A549 (cell line): ENCODE results near the gene ARL3. TPM values are rescaled to one million over a fixed set of nuclear protein-coding genes. Genes with fewer than 3 reads are reported as not detected.

Experiments
- ATAC-seq, 2 experiments: fragments of 200-7000 bp in 1 of 2; fragments of >200 bp in 1 of 2; cut with Nextera tagmentation in 1 of 2; cut with Tn5 transposase in 1 of 2; 3 replicates each; pipeline versions ENCODE4 v1.8.0 to v1.9.1; 2018 to 2020; ENCODE audit warnings: mild to moderate bottlenecking in 1 of 2, moderate library complexity in 1 of 2
- CTCF ChIA-PET: fragments of 300-600 bp; sonication (Branson Sonifier 250); formaldehyde crosslinking; extraction: SDS; loops from one replicate; lab custom pipeline; 2021; ENCODE audit warnings: antibody characterized with exemption, inconsistent platforms; lab: Yijun Ruan, JAX
- POLR2A ChIA-PET: fragments of 350-600 bp; formaldehyde crosslinking; extraction: SDS; loops from one replicate; lab custom pipeline; 2021; ENCODE audit warnings: antibody characterized with exemption, inconsistent platforms; lab: Yijun Ruan, JAX
- DNase-seq, 2 experiments: peaks; one replicate each; pipeline versions ENCODE4 v3.0.0 to v3.0.0-alpha.2; 2011 to 2016; ENCODE audit warnings: low read depth in 1 of 2, low spot score in 1 of 2
- FAIRE-seq: peaks from 2 replicates; lab custom pipeline; 2011; peaks lifted over from hg19 to GRCh38; lab: Jason Lieb, UNC
- H3K27ac ChIP-seq, 2 experiments: fragments of >200 bp; sonication (Bioruptor Twin); formaldehyde crosslinking; 3 replicates each; pipeline ENCODE4 v1.5.1; 2016 to 2017
- H3K4me1 ChIP-seq: fragments of >200 bp; sonication (Bioruptor Twin); formaldehyde crosslinking; 3 replicates; pipeline ENCODE4 v1.6.1; 2016
- H3K4me2 ChIP-seq: fragments of >200 bp; sonication (Bioruptor Twin); formaldehyde crosslinking; 3 replicates; pipeline ENCODE4 v1.6.1; 2016
- H3K4me3 ChIP-seq: fragments of >200 bp; sonication (Bioruptor Twin); formaldehyde crosslinking; 3 replicates; pipeline ENCODE4 v1.5.1; 2016
- H3K9me3 ChIP-seq: fragments of >200 bp; sonication (Bioruptor Twin); formaldehyde crosslinking; 3 replicates; pipeline ENCODE4 v1.6.1; 2016
- BHLHE40 ChIP-seq: IDR thresholded peaks from 2 replicates; pipeline ENCODE4 v1.6.1; 2012; ENCODE audit warnings: low read depth, low read length, inconsistent platforms
- CBX2 ChIP-seq: fragments of 200-600 bp; sonication (generic); IDR thresholded peaks from 2 replicates; pipeline ENCODE4 v1.6.1; 2016; ENCODE audit warnings: low read depth, mild to moderate bottlenecking, borderline replicate concordance
- CBX8 ChIP-seq: fragments of 200-600 bp; sonication (generic); IDR thresholded peaks from 2 replicates; pipeline ENCODE4 v1.6.1; 2016
- CEBPB ChIP-seq, 2 experiments: fragments of >200 bp in 1 of 2; sonication (Bioruptor Twin) in 1 of 2; formaldehyde crosslinking in 1 of 2; IDR thresholded peaks; 2 replicates each; pipeline ENCODE4 v1.6.1; 2012 to 2016
- CHD4 ChIP-seq: fragments of 200-600 bp; sonication (generic); IDR thresholded peaks from 2 replicates; pipeline ENCODE4 v1.6.1; 2016; ENCODE audit warnings: antibody characterized with exemption, mild to moderate bottlenecking, borderline replicate concordance
- EP300 ChIP-seq, 2 experiments: fragments of >200 bp; sonication (Bioruptor Twin); formaldehyde crosslinking; IDR thresholded peaks; 2 replicates in 1 of 2; 3 replicates in 1 of 2; pipeline ENCODE4 v1.6.1; 2016 to 2017
- ESRRA ChIP-seq: fragments of 150-350 bp; IDR thresholded peaks from 2 replicates; pipeline ENCODE4 v1.6.1; 2014; ENCODE audit warnings: mild to moderate bottlenecking, low read length, borderline replicate concordance
- FOSB ChIP-seq: fragments of 250-450 bp; sonication (Bioruptor Pico); IDR thresholded peaks from 2 replicates; pipeline ENCODE4 v1.5.0; 2020; ENCODE audit warnings: mild to moderate bottlenecking, moderate library complexity
- FOSL2 ChIP-seq, 2 experiments: fragments of 450-650 bp in 1 of 2; fragments of >200 bp in 1 of 2; sonication (Bioruptor Twin) in 1 of 2; formaldehyde crosslinking; IDR thresholded peaks; 2 replicates each; pipeline versions ENCODE4 v1.5.0 to v1.6.1; 2016 to 2020; ENCODE audit warnings: mild to moderate bottlenecking in 1 of 2, moderate library complexity in 1 of 2
- GATA3 ChIP-seq: IDR thresholded peaks from 2 replicates; pipeline ENCODE4 v1.6.1; 2012; ENCODE audit warnings: borderline replicate concordance
- HDAC2 ChIP-seq: fragments of 200-600 bp; sonication (generic); IDR thresholded peaks from 2 replicates; pipeline ENCODE4 v1.6.1; 2016
- HOXB13 ChIP-seq: fragments of 250-450 bp; sonication (Bioruptor Pico); IDR thresholded peaks from 2 replicates; pipeline ENCODE4 v1.5.0; 2020; ENCODE audit warnings: low read depth, mild to moderate bottlenecking, moderate library complexity
- HOXB5 ChIP-seq: fragments of 250-450 bp; sonication (Bioruptor Pico); IDR thresholded peaks from 2 replicates; pipeline ENCODE4 v1.5.0; 2020; ENCODE audit warnings: mild to moderate bottlenecking, moderate library complexity
- KDM1A ChIP-seq: fragments of 200-600 bp; sonication (generic); IDR thresholded peaks from 2 replicates; pipeline ENCODE4 v1.6.1; 2016; ENCODE audit warnings: low read depth, mild to moderate bottlenecking
- KDM5A ChIP-seq: fragments of 200-600 bp; sonication (generic); IDR thresholded peaks from 2 replicates; pipeline ENCODE4 v1.6.1; 2016; ENCODE audit warnings: antibody characterized with exemption, mild to moderate bottlenecking
- MAFK ChIP-seq: fragments of 450-650 bp; IDR thresholded peaks from 2 replicates; pipeline ENCODE4 v1.6.1; 2014; ENCODE audit not compliant: partially characterized antibody
- MYC ChIP-seq: IDR thresholded peaks from 2 replicates; pipeline ENCODE4 v1.6.1; 2012; ENCODE audit warnings: mild to moderate bottlenecking, inconsistent platforms, low read length, improper control_type of control experiment, borderline replicate concordance
- NFE2L2 ChIP-seq: fragments of 150-350 bp; conservative IDR thresholded peaks from 2 replicates; pipeline ENCODE4 v1.6.1; 2014; ENCODE audit warnings: low read length
- PHF8 ChIP-seq: fragments of 200-600 bp; sonication (generic); IDR thresholded peaks from 2 replicates; pipeline ENCODE4 v1.6.1; 2016; ENCODE audit warnings: low read depth, mild to moderate bottlenecking, antibody characterized with exemption, moderate library complexity, borderline replicate concordance
- POLR2AphosphoS2 ChIP-seq: conservative IDR thresholded peaks from 2 replicates; pipeline ENCODE4 v1.6.1; 2012; ENCODE audit warnings: low read length, improper control_type of control experiment, inconsistent platforms
- RAD21 ChIP-seq, 2 experiments: fragments of >200 bp in 1 of 2; sonication (Bioruptor Twin) in 1 of 2; formaldehyde crosslinking in 1 of 2; IDR thresholded peaks in 1 of 2; conservative IDR thresholded peaks in 1 of 2; 2 replicates in 1 of 2; 3 replicates in 1 of 2; pipeline ENCODE4 v1.6.1; 2012 to 2018; ENCODE audit warnings: inconsistent platforms in 1 of 2
- RCOR1 ChIP-seq: fragments of 150-350 bp; IDR thresholded peaks from 2 replicates; pipeline ENCODE4 v1.6.1; 2014; ENCODE audit warnings: antibody characterized with exemption, low read length, low read depth
- SMC3 ChIP-seq: fragments of >200 bp; sonication (Bioruptor Twin); formaldehyde crosslinking; IDR thresholded peaks from 3 replicates; pipeline ENCODE4 v1.6.1; 2018; ENCODE audit warnings: inconsistent platforms
- TFCP2L1 ChIP-seq: fragments of 250-450 bp; sonication (Bioruptor Pico); IDR thresholded peaks from 2 replicates; pipeline ENCODE4 v1.5.0; 2021; ENCODE audit warnings: mild to moderate bottlenecking
- ZC3H11A ChIP-seq: fragments of 450-650 bp; IDR thresholded peaks from 2 replicates; pipeline ENCODE4 v1.6.1; 2014; ENCODE audit warnings: antibody characterized with exemption, mild to moderate bottlenecking
- ZFP36 ChIP-seq: fragments of 450-650 bp; IDR thresholded peaks from 2 replicates; pipeline ENCODE4 v1.6.1; 2014; ENCODE audit warnings: borderline replicate concordance; ENCODE audit not compliant: partially characterized antibody
- ZNF302 ChIP-seq: fragments of 250-450 bp; sonication (Bioruptor Pico); IDR thresholded peaks from 2 replicates; pipeline ENCODE4 v1.9.0; 2021; ENCODE audit warnings: inconsistent platforms, mild to moderate bottlenecking, moderate library complexity
- WGBS: methylation state at CpG from one replicate; pipeline ENCODE4 v1.1.6; 2017; ENCODE audit errors: missing lambda C conversion rate; 5-methylcytosine and 5-hydroxymethylcytosine counted together
- polyA plus RNA-seq, 4 experiments: library from polyadenylated mRNA; depleted of rRNA in 3 of 4; stranded (reverse); fragments of >200 nt; fragmentation: RNase III in 1 of 4; extraction: RNeasy Plus Mini Kit Qiagen cat#74134 plus additional on column Dnase treatment in 1 of 4; gene quantifications; 2 replicates in 3 of 4; 3 replicates in 1 of 4; pipeline ENCODE4 v1.2.3, GENCODE V29; 2011 to 2017
- TF ChIP-seq, protein P1 (sequence below): fragments of >200 bp; sonication (Bioruptor Twin); formaldehyde crosslinking; IDR thresholded peaks from 2 replicates; pipeline ENCODE4 v1.6.1; 2016
- TF ChIP-seq, protein P2 (sequence below): fragments of 250-450 bp; sonication (Bioruptor Pico); IDR thresholded peaks from 2 replicates; pipeline ENCODE4 v1.5.0; 2021; ENCODE audit warnings: mild to moderate bottlenecking, moderate library complexity, borderline replicate concordance
- TF ChIP-seq, protein P3 (sequence below): fragments of >200 bp; sonication (Bioruptor Twin); formaldehyde crosslinking; IDR thresholded peaks from 3 replicates; pipeline ENCODE4 v1.5.1; 2016
- TF ChIP-seq, protein P4 (sequence below): fragments of 450-650 bp; IDR thresholded peaks from 2 replicates; pipeline ENCODE4 v1.6.1; 2014; ENCODE audit warnings: antibody characterized with exemption

The ARL3 gene
- polyA plus RNA-seq, 2 of the 4 experiments (the other 2 are of a cell fraction) = 20.2 to 21.3 TPM

DNA sequence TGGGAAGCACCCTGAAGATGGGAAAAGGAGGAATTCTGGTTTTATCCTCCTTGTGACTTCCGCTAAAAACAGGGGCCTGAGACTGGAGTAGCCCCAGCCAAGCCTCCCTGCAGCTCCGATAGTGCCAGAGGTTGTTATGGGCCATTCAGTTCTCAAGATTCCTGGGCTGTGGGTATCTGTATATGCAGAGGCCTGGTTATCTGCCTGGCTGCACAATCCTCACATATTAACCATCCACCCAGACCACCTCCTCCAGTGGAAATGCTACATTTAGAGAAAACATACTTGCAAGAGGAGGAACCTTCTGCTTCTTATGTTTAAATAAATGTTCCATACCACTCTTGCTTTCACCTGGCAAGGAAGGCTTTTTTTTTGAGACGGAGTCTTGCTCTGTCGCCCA is 34.6 kb downstream of the ARL3 start:
- no peak for TF ChIP-seq EP300 (IDR thresholded peaks at IDR 0.05)
- TF ChIP-seq, all 56 proteins: peak for 0
- ChIA-PET CTCF (interaction anchor here (0.8 to 7.3 kb wide), 13 partner anchors 8 to 222 kb away, joined by 3 to 71 read pairs (median 5); partner anchors contain the start of gene ARL3), POLR2A (interaction anchor here (1.3 kb wide), 1 partner anchor 35 kb away, joined by 5 read pairs; the partner anchor contains the start of genes ARL3 and SFXN2)
- Histone ChIP-seq H3K4me1 (0 out of 3 replicates have a peak, but pooled peaks cover 4% of the 10 kb centered on the region), H3K4me3 (no peak overlapping the region), H3K9me3 (no peaks in the 10 kb centered on the region), H3K27ac (no peak overlapping the region), H3K4me2 (no peak overlapping the region)
- ATAC-seq (no peak; a peak in 1 of 6 replicates), DNase-seq (no peak), FAIRE-seq (no peak)
- 99% methylated on average over 4 of the region's 4 CpGs for WGBS

DNA sequence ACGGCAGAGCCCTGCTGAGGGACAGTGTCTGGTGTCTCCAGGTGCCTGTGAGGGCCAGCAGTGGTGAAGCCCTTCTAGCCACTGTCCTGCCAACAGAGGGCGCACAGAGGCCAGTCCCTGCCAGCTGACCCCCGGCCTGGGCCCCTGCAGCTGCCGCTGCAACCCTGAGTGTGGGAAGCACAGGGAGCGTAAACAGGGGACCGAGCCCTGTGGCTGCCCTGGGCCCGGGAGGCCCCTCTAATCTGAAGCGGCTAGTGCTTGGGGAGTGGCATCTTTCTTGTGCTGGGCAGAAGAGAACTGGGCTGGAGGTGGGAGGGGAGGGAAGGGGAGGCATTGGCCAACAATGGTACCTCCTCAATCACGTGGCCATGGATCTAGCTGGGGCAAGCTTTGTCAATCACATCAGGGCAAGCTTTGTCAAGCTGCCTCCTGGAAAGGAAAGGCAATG is 35.3 kb downstream of the ARL3 start:
- no peak for TF ChIP-seq BHLHE40
- no peak for TF ChIP-seq TFCP2L1 (CRISPR knock-in tag)
- TF ChIP-seq PHF8 = no peak
- TF ChIP-seq ESRRA = no peak
- no peak for TF ChIP-seq KDM1A
- no peak for TF ChIP-seq FOSL2 (IDR thresholded peaks at IDR 0.05)
- TF ChIP-seq FOSL2 (CRISPR knock-in tag; IDR thresholded peaks at IDR 0.05) = no peak
- peak; percentile 60 for TF ChIP-seq SMC3
- TF ChIP-seq CEBPB (IDR thresholded peaks at IDR 0.05) = no peak
- TF ChIP-seq FOSB (CRISPR knock-in tag) = no peak
- TF ChIP-seq CBX2 = no peak
- no peak for TF ChIP-seq GATA3
- TF ChIP-seq, protein P1, sequence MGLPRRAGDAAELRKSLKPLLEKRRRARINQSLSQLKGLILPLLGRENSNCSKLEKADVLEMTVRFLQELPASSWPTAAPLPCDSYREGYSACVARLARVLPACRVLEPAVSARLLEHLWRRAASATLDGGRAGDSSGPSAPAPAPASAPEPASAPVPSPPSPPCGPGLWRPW = no peak
- TF ChIP-seq MAFK = no peak
- TF ChIP-seq, protein P2, sequence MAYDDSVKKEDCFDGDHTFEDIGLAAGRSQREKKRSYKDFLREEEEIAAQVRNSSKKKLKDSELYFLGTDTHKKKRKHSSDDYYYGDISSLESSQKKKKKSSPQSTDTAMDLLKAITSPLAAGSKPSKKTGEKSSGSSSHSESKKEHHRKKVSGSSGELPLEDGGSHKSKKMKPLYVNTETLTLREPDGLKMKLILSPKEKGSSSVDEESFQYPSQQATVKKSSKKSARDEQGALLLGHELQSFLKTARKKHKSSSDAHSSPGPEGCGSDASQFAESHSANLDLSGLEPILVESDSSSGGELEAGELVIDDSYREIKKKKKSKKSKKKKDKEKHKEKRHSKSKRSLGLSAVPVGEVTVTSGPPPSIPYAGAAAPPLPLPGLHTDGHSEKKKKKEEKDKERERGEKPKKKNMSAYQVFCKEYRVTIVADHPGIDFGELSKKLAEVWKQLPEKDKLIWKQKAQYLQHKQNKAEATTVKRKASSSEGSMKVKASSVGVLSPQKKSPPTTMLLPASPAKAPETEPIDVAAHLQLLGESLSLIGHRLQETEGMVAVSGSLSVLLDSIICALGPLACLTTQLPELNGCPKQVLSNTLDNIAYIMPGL = no peak
- no peak for TF ChIP-seq HDAC2
- no peak for TF ChIP-seq RCOR1
- no peak for TF ChIP-seq POLR2AphosphoS2
- TF ChIP-seq ZNF302 (CRISPR knock-in tag) = no peak
- no peak for TF ChIP-seq CBX8
- TF ChIP-seq, protein P3, sequence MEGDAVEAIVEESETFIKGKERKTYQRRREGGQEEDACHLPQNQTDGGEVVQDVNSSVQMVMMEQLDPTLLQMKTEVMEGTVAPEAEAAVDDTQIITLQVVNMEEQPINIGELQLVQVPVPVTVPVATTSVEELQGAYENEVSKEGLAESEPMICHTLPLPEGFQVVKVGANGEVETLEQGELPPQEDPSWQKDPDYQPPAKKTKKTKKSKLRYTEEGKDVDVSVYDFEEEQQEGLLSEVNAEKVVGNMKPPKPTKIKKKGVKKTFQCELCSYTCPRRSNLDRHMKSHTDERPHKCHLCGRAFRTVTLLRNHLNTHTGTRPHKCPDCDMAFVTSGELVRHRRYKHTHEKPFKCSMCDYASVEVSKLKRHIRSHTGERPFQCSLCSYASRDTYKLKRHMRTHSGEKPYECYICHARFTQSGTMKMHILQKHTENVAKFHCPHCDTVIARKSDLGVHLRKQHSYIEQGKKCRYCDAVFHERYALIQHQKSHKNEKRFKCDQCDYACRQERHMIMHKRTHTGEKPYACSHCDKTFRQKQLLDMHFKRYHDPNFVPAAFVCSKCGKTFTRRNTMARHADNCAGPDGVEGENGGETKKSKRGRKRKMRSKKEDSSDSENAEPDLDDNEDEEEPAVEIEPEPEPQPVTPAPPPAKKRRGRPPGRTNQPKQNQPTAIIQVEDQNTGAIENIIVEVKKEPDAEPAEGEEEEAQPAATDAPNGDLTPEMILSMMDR = peak; percentile 80
- TF ChIP-seq RAD21 (conservative IDR thresholded peaks at IDR 0.05 in 1 of 2, IDR thresholded peaks at IDR 0.05 in 1 of 2) = peak; percentile 65 to 68
- no peak for TF ChIP-seq KDM5A
- no peak for TF ChIP-seq EP300 (IDR thresholded peaks at IDR 0.05)
- no peak for TF ChIP-seq CHD4
- TF ChIP-seq ZC3H11A = no peak
- no peak for TF ChIP-seq HOXB13 (CRISPR knock-in tag)
- no peak for TF ChIP-seq ZFP36
- no peak for TF ChIP-seq MYC
- no peak for TF ChIP-seq HOXB5 (CRISPR knock-in tag)
- no peak for TF ChIP-seq NFE2L2
- TF ChIP-seq, protein P4, sequence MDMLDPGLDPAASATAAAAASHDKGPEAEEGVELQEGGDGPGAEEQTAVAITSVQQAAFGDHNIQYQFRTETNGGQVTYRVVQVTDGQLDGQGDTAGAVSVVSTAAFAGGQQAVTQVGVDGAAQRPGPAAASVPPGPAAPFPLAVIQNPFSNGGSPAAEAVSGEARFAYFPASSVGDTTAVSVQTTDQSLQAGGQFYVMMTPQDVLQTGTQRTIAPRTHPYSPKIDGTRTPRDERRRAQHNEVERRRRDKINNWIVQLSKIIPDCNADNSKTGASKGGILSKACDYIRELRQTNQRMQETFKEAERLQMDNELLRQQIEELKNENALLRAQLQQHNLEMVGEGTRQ = peak; percentile 47; the same call in 1 of the 2 replicates
- POLR2A ChIA-PET = interaction anchor here (1.3 kb wide), 1 partner anchor 35 kb away, joined by 5 read pairs; the partner anchor contains the start of genes ARL3 and SFXN2
- CTCF ChIA-PET = interaction anchor here (0.7 to 7.3 kb wide), 22 partner anchors 9 to 226 kb away, joined by 3 to 71 read pairs (median 4); partner anchors contain the start of genes ARL3 and TRIM8
- Histone ChIP-seq H3K27ac (no peak overlapping the region), H3K4me3 (no peak overlapping the region), H3K4me1 (0 out of 3 replicates have a peak, but pooled peaks cover 4% of the 10 kb centered on the region), H3K4me2 (peak overlapping the region; percentile 58; the same call in 2 of the 3 replicates), H3K9me3 (no peaks in the 10 kb centered on the region)
- peak; percentile 91 to 99 for ATAC-seq
- DNase-seq = peak; percentile 50 to 74
- WGBS = 38% methylated on average over 4 of the region's 9 CpGs
- no peak for FAIRE-seq
